ENCODE data around the gene ASPDH.

The ASPDH gene

DNA sequence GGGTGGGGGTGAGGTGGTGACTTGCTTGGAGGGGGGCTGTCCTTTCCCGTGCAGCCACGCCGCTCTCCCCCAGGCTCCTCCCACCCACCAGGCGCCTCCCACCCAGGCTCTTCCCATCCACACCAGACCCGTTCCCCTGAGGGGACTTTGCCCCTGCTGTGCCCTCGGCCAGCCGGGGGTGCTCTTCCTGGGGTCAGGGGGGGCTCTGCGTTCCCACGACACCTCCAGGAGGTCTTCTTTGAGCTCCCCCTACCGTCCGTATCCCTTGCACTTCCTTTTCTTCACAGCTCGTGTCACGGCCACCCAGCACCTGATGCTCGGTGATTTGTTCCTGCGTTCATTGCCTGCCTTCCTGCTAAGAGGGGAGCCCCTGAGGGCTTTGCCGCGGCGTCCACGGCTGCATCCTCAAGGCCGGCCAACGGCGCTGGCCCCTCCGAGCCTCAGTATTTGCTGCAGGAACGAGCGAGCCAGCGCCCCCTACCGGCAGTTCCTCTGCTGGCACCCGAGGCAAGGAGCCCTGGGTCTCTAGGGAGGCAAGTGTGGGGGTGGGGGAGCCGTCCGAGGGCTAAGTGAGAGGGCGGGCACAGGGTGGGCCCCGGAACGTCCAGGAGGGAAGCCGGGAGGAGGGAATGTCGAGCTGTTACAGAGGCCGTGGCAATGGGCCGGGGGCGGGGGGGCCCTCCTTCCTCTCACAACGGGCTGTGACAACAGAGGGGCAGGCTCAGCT, 42.7 kb upstream of the ASPDH start:
- TF ChIP-seq, protein P1, sequence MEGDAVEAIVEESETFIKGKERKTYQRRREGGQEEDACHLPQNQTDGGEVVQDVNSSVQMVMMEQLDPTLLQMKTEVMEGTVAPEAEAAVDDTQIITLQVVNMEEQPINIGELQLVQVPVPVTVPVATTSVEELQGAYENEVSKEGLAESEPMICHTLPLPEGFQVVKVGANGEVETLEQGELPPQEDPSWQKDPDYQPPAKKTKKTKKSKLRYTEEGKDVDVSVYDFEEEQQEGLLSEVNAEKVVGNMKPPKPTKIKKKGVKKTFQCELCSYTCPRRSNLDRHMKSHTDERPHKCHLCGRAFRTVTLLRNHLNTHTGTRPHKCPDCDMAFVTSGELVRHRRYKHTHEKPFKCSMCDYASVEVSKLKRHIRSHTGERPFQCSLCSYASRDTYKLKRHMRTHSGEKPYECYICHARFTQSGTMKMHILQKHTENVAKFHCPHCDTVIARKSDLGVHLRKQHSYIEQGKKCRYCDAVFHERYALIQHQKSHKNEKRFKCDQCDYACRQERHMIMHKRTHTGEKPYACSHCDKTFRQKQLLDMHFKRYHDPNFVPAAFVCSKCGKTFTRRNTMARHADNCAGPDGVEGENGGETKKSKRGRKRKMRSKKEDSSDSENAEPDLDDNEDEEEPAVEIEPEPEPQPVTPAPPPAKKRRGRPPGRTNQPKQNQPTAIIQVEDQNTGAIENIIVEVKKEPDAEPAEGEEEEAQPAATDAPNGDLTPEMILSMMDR (conservative IDR thresholded peaks at IDR 0.05): peak; percentile 99
- no peak overlapping the region for H3K27ac ChIP-seq

DNA sequence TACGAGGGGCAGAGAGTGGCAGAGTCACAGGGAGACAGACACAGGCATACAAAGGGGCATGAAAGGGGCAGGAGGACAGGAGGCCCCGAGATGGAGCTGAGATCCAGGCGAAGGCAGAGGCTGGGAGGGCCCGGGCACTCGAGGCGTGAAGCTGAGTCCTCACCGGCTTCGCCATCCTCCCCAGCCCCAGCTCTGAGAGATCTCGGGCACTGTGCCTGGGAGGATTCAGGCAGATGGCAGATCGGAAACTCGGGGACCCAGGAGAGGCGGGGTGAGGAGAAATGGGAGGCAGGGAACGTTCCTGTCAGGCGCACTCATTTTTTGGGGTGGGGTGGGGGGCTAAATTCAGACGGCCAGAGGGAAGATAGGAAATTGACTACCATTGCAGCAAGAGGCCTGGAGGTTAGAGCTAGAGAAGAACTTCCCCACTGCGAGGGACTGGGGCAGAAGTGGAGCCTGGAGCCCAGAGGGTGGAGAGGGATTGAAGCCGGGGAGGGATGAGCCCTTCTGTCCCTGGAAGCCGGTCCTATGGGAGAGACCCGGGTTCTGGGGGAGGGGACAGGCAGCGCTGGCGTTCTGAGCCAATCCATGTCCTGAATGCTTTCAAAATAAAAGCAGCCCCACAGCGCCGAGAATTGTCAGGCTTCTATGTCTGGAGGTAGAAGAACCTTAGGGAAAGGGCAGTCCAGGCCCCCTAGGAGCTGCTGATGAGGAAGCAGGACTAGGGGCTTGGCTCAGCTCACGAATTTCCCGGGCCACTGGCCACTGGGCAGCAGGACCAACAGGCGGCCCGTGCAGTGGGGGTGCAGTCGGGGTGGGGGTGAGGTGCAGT, 42.0 kb upstream of the ASPDH start:
- H3K27ac ChIP-seq: no peak overlapping the region
- TF ChIP-seq, protein P1 (conservative IDR thresholded peaks at IDR 0.05): no peak

DNA sequence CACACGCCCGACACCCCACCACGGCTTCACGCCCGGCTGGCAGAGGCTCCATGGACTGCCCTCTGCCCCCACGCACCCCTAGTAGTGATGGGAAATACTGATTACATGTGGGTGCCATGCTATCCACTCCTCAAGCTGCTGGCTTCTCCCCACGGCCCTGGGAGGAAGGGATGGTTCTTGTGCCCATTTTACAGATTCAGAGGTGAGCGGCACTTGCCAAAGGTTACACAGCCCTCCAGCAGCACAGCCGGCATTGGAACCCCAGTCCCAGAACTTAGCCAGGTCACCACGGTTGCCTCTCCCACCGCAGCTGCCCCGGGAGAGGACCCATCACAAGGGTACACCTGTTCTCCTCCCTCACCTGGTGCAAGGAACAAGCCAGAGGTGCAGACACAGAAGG, 41.3 kb upstream of the ASPDH start:
- TF ChIP-seq, protein P1 (conservative IDR thresholded peaks at IDR 0.05): no peak
- H3K27ac ChIP-seq: no peak overlapping the region

DNA sequence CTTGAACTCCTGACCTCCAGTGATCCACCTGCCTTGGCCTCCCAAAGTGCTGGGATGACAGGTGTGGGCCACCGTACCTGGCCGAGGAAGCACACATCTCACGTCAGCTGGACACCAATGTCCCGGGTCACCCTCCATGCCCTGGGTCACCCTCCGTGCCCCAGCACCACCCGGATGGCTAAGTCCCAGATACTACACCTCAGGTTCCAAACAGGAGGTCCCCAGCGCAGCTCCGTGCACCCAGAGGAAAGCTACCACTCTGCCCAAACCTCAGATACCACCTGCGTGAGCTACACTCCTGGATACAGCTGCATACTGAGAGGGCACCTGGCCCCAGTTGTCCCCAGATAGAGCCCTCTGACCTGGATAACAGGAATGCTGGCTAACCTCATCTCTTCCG, 40.5 kb upstream of the ASPDH start:
- TF ChIP-seq, protein P1 (conservative IDR thresholded peaks at IDR 0.05): no peak
- H3K27ac ChIP-seq: no peak overlapping the region

DNA sequence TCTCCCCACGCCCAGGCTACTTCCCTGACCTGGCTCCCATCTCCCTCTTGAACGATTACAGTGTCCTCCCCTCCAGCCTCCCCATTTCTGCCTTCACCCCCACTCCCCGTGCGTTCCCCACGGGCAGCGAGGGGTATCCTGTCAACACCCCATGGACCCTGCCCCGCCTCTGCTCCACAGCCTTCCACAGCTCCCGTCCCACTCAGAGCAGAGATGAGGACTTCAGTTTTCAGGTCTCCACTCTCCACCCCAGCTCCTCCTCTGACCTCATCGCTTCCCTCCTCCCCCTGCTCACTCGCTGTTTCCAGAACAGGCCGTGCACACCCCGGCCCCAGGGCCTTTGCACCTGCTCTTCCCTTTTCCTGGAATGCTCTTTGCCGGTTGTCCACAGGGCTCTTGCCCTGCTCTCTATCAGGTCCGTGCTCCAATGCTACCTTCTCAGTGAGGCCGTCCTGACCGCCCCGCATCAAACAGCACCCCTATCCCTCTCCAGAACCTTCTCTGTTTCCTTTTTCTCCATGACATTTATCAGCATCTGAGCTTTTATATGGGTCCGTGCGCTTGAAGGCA, 39.5 kb upstream of the ASPDH start:
- TF ChIP-seq, protein P1 (conservative IDR thresholded peaks at IDR 0.05): no peak
- no peak overlapping the region for H3K27ac ChIP-seq

DNA sequence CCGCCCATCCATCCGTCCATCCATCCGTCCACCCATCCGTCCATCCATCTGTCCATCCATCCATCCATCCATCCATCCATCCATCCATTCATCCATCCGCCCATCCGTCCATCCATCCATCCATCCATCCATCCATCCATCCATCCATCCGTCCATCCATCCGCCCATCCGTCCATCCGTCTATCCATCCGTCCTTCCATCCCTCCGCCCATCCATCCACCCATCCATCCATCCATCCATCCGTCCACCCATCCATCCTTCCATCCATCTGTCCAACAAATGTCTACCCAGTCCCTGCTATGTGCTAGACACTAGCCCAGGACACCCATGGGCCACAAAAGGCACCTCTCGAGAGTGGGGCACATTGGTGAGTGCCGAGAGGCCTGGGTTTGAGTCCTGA, 38.8 kb upstream of the ASPDH start:
- TF ChIP-seq, protein P1 (conservative IDR thresholded peaks at IDR 0.05): no peak
- H3K27ac ChIP-seq: no peak overlapping the region

DNA sequence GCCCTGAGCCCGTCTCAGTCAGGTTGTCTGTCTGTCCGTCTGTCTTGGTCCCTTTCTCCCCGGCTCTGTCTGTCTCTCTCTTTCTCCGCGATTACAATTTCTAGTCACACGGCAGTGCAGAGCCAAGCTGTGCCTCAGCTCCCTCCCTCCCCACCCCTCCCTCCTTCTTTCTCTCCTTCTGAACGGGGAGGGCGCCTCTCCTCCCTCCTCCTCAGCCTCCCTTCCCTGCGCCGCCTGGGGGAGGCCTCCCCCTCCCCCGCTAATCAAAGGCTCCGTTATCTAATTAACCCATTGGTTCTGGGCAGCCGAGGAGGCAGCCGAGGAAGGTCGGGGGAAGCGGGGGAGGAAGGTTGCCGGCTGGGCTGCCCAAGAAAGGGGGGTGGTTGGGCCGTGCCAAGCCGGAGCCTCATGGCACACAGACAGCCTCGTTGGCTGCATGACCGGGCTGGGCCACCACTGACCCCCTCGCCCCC, 38.0 kb upstream of the ASPDH start:
- TF ChIP-seq, protein P1 (conservative IDR thresholded peaks at IDR 0.05): no peak
- no peak overlapping the region for H3K27ac ChIP-seq

Data from VCaP (cell line).